ENCODE results near the gene IGLL5.

Gene IGLL5

GRCh38 chr22:22871536-22872278 lies 15.9 kb upstream of the IGLL5 start:
- no peak overlapping the region for H3K4me3 ChIP-seq (ENCODE audit: low read length)
- TF ChIP-seq ZNF274 (IDR thresholded peaks at IDR 0.05; ENCODE audit: low read depth, low read length), result no peak

- no peak for TF ChIP-seq ZNF274 (IDR thresholded peaks at IDR 0.05; ENCODE audit: low read depth, low read length)
- H3K4me3 ChIP-seq (ENCODE audit: low read length), result no peak overlapping the region
These were observed 14.6 kb upstream of the IGLL5 start for GRCh38 chr22:22872722-22873708.

- TF ChIP-seq ZNF274 (IDR thresholded peaks at IDR 0.05; ENCODE audit: low read depth, low read length), result no peak
- no peak overlapping the region for H3K4me3 ChIP-seq (ENCODE audit: low read length)
These were observed 9.9 kb upstream of the IGLL5 start for GRCh38 chr22:22877523-22878210.

GRCh38 chr22:22878211-22878570 lies 9.4 kb upstream of the IGLL5 start:
- no peak for TF ChIP-seq ZNF274 (IDR thresholded peaks at IDR 0.05; ENCODE audit: low read depth, low read length)
- H3K4me3 ChIP-seq (ENCODE audit: low read length), result no peak overlapping the region

- no peak overlapping the region for H3K4me3 ChIP-seq (ENCODE audit: low read length)
- TF ChIP-seq ZNF274 (IDR thresholded peaks at IDR 0.05; ENCODE audit: low read depth, low read length), result no peak
These were observed 8.6 kb upstream of the IGLL5 start for GRCh38 chr22:22878801-22879674.

GRCh38 chr22:22879675-22880155 lies 7.9 kb upstream of the IGLL5 start:
- no peak for TF ChIP-seq ZNF274 (IDR thresholded peaks at IDR 0.05; ENCODE audit: low read depth, low read length)
- no peak overlapping the region for H3K4me3 ChIP-seq (ENCODE audit: low read length)

- TF ChIP-seq ZNF274 (IDR thresholded peaks at IDR 0.05; ENCODE audit: low read depth, low read length), result no peak
- H3K4me3 ChIP-seq (ENCODE audit: low read length), result no peak overlapping the region
These were observed 7.0 kb upstream of the IGLL5 start for GRCh38 chr22:22880645-22881044.

- no peak for TF ChIP-seq ZNF274 (IDR thresholded peaks at IDR 0.05; ENCODE audit: low read depth, low read length)
- no peak overlapping the region for H3K4me3 ChIP-seq (ENCODE audit: low read length)
These were observed 6.3 kb upstream of the IGLL5 start for GRCh38 chr22:22881116-22882000.

- TF ChIP-seq ZNF274 (IDR thresholded peaks at IDR 0.05; ENCODE audit: low read depth, low read length), result no peak
- H3K4me3 ChIP-seq (ENCODE audit: low read length), result no peak overlapping the region
These were observed 5.4 kb upstream of the IGLL5 start for GRCh38 chr22:22882033-22882717.

- no peak overlapping the region for H3K4me3 ChIP-seq (ENCODE audit: low read length)
- TF ChIP-seq ZNF274 (IDR thresholded peaks at IDR 0.05; ENCODE audit: low read depth, low read length), result no peak
These were observed 4.4 kb upstream of the IGLL5 start for GRCh38 chr22:22883090-22883727.

All from GM08714 (cell line).